OCI-LY1 (cell line): ENCODE data around the gene FBXO41.

Source experiments
- H2AFZ ChIP-seq: fragments of 200-600 bp; sonication (generic), shearing (Covaris generic); 2 replicates; pipeline ENCODE4 v1.6.0; 2014; ENCODE audit warnings: antibody characterized with exemption, mild to moderate bottlenecking, low read length
- H3F3A ChIP-seq: fragments of 200-600 bp; sonication (generic), shearing (Covaris generic); 2 replicates; pipeline ENCODE4 v1.6.0; 2014; ENCODE audit warnings: mild to moderate bottlenecking, antibody characterized with exemption, low read length, moderate library complexity; ENCODE audit not compliant: insufficient read depth
- H3K27ac ChIP-seq: fragments of 200-600 bp; sonication (generic); 2 replicates; pipeline ENCODE4 v1.5.1; 2014; ENCODE audit warnings: low read length, mixed run types, mild to moderate bottlenecking, low read depth; ENCODE audit not compliant: poor library complexity, severe bottlenecking
- H3K27me3 ChIP-seq: fragments of 200-600 bp; sonication (generic); 2 replicates; pipeline ENCODE4 v1.6.0; 2014; ENCODE audit warnings: antibody characterized with exemption, mild to moderate bottlenecking, low read length, moderate library complexity; ENCODE audit not compliant: insufficient read depth
- H3K36me3 ChIP-seq: fragments of 200-600 bp; sonication (generic); 2 replicates; pipeline ENCODE4 v1.6.1; 2014; ENCODE audit warnings: mild to moderate bottlenecking, antibody characterized with exemption, low read length, moderate library complexity, mixed read lengths; ENCODE audit not compliant: insufficient read depth
- H3K4me1 ChIP-seq: fragments of 200-600 bp; sonication (generic); 2 replicates; pipeline ENCODE4 v1.5.1; 2014; ENCODE audit warnings: mild to moderate bottlenecking, low read length, moderate library complexity; ENCODE audit not compliant: insufficient read depth, severe bottlenecking
- H3K4me2 ChIP-seq: fragments of 200-600 bp; sonication (generic), shearing (Covaris generic); 2 replicates; pipeline ENCODE4 v1.6.1; 2014; ENCODE audit warnings: low read length
- H3K4me3 ChIP-seq: fragments of 200-600 bp; sonication (generic); 2 replicates; pipeline ENCODE4 v1.5.1; 2014; ENCODE audit warnings: low read length, low read depth, mild to moderate bottlenecking, mixed read lengths; ENCODE audit not compliant: poor library complexity, severe bottlenecking
- H3K79me2 ChIP-seq: fragments of 200-600 bp; shearing (Covaris generic); 2 replicates; pipeline ENCODE4 v1.6.1; 2016; ENCODE audit warnings: mixed run types, low read length, mixed read lengths; ENCODE audit not compliant: insufficient read depth
- H3K9ac ChIP-seq: fragments of 200-600 bp; sonication (generic), shearing (Covaris generic); 2 replicates; pipeline ENCODE4 v1.6.1; 2014; ENCODE audit warnings: mild to moderate bottlenecking, low read length, mixed read lengths
- H3K9me2 ChIP-seq: fragments of 200-600 bp; sonication (generic), shearing (Covaris generic); 2 replicates; pipeline ENCODE4 v1.6.1; 2014; ENCODE audit warnings: low read depth, mild to moderate bottlenecking, low read length, mixed read lengths
- H3K9me3 ChIP-seq: fragments of 200-600 bp; shearing (Covaris generic); 2 replicates; pipeline ENCODE4 v1.6.1; 2014; ENCODE audit warnings: low read length, mixed read lengths
- H4K20me1 ChIP-seq: fragments of 200-600 bp; sonication (generic), shearing (Covaris generic); 2 replicates; pipeline ENCODE4 v1.6.0; 2016; ENCODE audit warnings: mild to moderate bottlenecking, low read length; ENCODE audit not compliant: insufficient read depth
- CTCF ChIP-seq: fragments of 200-600 bp; sonication (generic), shearing (Covaris generic); IDR thresholded peaks from 2 replicates; pipeline ENCODE4 v1.5.1; 2017; ENCODE audit warnings: mild to moderate bottlenecking, antibody characterized with exemption, low read length, moderate library complexity, mixed read lengths
- EZH2 ChIP-seq: fragments of 200-600 bp; sonication (generic), shearing (Covaris generic); IDR thresholded peaks from 2 replicates; pipeline ENCODE4 v1.8.0; 2017; ENCODE audit warnings: borderline replicate concordance, mixed run types, mild to moderate bottlenecking, antibody characterized with exemption, low read length, moderate library complexity, mixed read lengths

FBXO41 gene

DNA sequence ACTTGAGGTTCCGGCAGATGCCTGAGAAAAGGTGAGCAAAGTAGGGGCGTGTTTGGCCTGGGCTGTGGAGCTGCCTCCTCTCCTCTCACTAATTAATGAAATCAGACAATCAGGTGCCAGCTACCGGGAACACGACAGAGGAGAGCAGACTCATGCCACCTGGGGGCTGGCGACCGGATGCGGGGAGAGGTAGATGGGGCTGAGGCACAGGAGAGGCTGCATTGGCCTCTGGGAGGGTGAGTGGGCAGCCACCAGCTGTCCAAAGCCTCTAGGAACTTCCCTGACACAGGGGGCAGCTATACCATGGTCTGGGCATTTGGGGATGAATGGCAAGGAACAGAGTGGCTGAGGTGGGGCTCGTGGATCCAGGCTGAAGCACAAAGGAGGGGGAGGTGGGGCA, 25.0 kb downstream of the FBXO41 start:
- H3K27me3 ChIP-seq = no peaks in the 10 kb centered on the region
- H4K20me1 ChIP-seq = no peaks in the 10 kb centered on the region
- no peaks in the 10 kb centered on the region for H3K79me2 ChIP-seq
- no peaks in the 10 kb centered on the region for H3K9me3 ChIP-seq
- no peaks in the 10 kb centered on the region for H3K4me1 ChIP-seq
- no peaks in the 10 kb centered on the region for H3F3A ChIP-seq
- no peak overlapping the region for H3K4me2 ChIP-seq
- H3K4me3 ChIP-seq = no peak overlapping the region
- peaks cover 84% of the 10 kb centered on the region for H3K36me3 ChIP-seq
- no peak overlapping the region for H2AFZ ChIP-seq
- H3K9me2 ChIP-seq = no peaks in the 10 kb centered on the region
- no peak overlapping the region for H3K9ac ChIP-seq
- no peak overlapping the region for H3K27ac ChIP-seq
- TF ChIP-seq EZH2 (no peak), CTCF (no peak)

- H3K79me2 ChIP-seq = no peaks in the 10 kb centered on the region
- H3K4me2 ChIP-seq = no peak overlapping the region
- H3K9ac ChIP-seq = no peak overlapping the region
- H3K36me3 ChIP-seq = peaks cover 84% of the 10 kb centered on the region
- H3K27ac ChIP-seq = no peak overlapping the region
- no peaks in the 10 kb centered on the region for H3K9me2 ChIP-seq
- no peaks in the 10 kb centered on the region for H4K20me1 ChIP-seq
- H3F3A ChIP-seq = no peaks in the 10 kb centered on the region
- no peaks in the 10 kb centered on the region for H3K27me3 ChIP-seq
- TF ChIP-seq EZH2 (no peak), CTCF (no peak)
- H2AFZ ChIP-seq = no peak overlapping the region
- no peaks in the 10 kb centered on the region for H3K9me3 ChIP-seq
- H3K4me3 ChIP-seq = no peak overlapping the region
- no peaks in the 10 kb centered on the region for H3K4me1 ChIP-seq
Observed at GRCh38 chr2:73258913-73259215, 25.4 kb downstream of the FBXO41 start.

DNA sequence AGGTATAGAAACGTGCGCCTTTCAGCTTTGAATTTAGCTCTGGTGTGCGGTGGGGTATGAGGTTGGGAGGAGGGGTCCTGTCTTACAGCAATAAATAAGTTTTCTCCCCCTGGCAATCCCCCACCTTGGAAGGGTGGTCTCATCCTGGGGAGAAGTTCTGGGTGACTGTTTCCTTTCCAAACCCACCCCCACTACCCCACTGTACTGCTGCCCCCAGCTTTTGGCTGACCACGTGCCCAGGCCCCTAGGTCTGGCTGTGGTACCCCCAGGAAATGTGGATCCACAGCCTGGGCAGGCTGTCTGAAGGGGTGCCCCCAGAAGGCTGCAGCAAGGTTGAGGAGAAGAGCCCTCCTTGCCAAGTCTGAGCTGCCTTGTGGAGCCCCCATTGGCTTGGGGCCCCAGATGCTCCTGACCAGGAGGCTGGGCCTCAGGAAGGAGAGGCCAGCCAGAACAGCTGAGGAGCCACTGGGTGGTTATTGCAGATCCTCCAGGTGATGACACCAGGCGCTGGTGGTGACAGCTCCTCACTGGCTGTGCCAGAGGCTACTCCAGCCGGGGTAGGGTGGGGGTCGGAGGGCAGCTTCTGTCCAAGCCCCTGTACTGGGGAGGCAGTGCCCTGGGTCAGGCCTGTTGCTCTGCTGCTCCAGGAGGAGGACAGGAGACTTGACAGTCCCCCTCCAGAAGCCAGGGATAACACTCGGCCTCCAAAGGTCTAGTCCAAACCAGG, 25.9 kb downstream of the FBXO41 start:
- Histone ChIP-seq H3K36me3 (peaks cover 84% of the 10 kb centered on the region), H3K4me3 (no peak overlapping the region), H4K20me1 (no peaks in the 10 kb centered on the region), H3K9ac (no peak overlapping the region), H3K27me3 (no peaks in the 10 kb centered on the region), H3K9me3 (no peaks in the 10 kb centered on the region), H3F3A (no peaks in the 10 kb centered on the region), H3K79me2 (no peaks in the 10 kb centered on the region), H3K4me1 (no peaks in the 10 kb centered on the region), H3K27ac (no peak overlapping the region), H3K4me2 (no peak overlapping the region), H3K9me2 (no peaks in the 10 kb centered on the region), H2AFZ (no peak overlapping the region)
- TF ChIP-seq EZH2 (no peak), CTCF (no peak)
